Ammon's horn (tissue), 1 donor: Measurements from ENCODE around the gene INHBA.

Experiments
- DNase-seq: peaks from one replicate; pipeline ENCODE4 v3.0.0-alpha.2; 2016; ENCODE audit warnings: low spot score

The INHBA gene

GRCh38 chr7:41702635-41703371 lies at the start of gene INHBA:
Gene INHBA (minus strand): TSS chr7:41703090. CDS start chr7:41700374, 2,716 bp downstream.
- DNase-seq, result no peak

- no peak for DNase-seq
Measured at GRCh38 chr7:41752615-41753014, 49.7 kb upstream of the INHBA start.

GRCh38 chr7:41750661-41751540 lies 48.0 kb upstream of the INHBA start:
- no peak for DNase-seq

GRCh38 chr7:41747961-41748360 lies 45.1 kb upstream of the INHBA start:
- no peak for DNase-seq

GRCh38 chr7:41745451-41745850 lies 42.6 kb upstream of the INHBA start:
- DNase-seq, result no peak

- no peak for DNase-seq
Measured at GRCh38 chr7:41744161-41744560, 41.3 kb upstream of the INHBA start.

- DNase-seq, result no peak
Measured at GRCh38 chr7:41742401-41743020, 39.6 kb upstream of the INHBA start.

- DNase-seq, result no peak
Measured at GRCh38 chr7:41738806-41739205, 35.9 kb upstream of the INHBA start.

- DNase-seq, result no peak
Measured at GRCh38 chr7:41738336-41738735, 35.4 kb upstream of the INHBA start.

GRCh38 chr7:41735206-41735605 lies 32.3 kb upstream of the INHBA start:
- DNase-seq, result no peak

GRCh38 chr7:41732843-41733306 lies 30.0 kb upstream of the INHBA start:
- DNase-seq, result peak; percentile 33

GRCh38 chr7:41732436-41732785 lies 29.5 kb upstream of the INHBA start:
- DNase-seq, result no peak

- DNase-seq, result peak; percentile 67
Measured at GRCh38 chr7:41731493-41732435, 28.9 kb upstream of the INHBA start.

- no peak for DNase-seq
Measured at GRCh38 chr7:41730668-41731067, 27.8 kb upstream of the INHBA start.

GRCh38 chr7:41730161-41730560 lies 27.3 kb upstream of the INHBA start:
- no peak for DNase-seq

GRCh38 chr7:41729059-41729458 lies 26.2 kb upstream of the INHBA start:
- no peak for DNase-seq

GRCh38 chr7:41725013-41725412 lies 22.1 kb upstream of the INHBA start:
- no peak for DNase-seq

GRCh38 chr7:41720886-41721285 lies 18.0 kb upstream of the INHBA start:
- no peak for DNase-seq

GRCh38 chr7:41720046-41720445 lies 17.2 kb upstream of the INHBA start:
- no peak for DNase-seq

- DNase-seq, result no peak
Measured at GRCh38 chr7:41716691-41717090, 13.8 kb upstream of the INHBA start.

- DNase-seq, result no peak
Measured at GRCh38 chr7:41715000-41715399, 12.1 kb upstream of the INHBA start.
